ENCODE measurements around the gene TYMP. TPM values are rescaled to one million over a fixed set of nuclear protein-coding genes. Genes with fewer than 3 reads are reported as not detected.

Gene TYMP
- total RNA-seq, 1 donor from 2014 or later, result 13.1 TPM

- no peak for TF ChIP-seq CTCF (conservative IDR thresholded peaks at IDR 0.05; ENCODE audit: low read depth, low read length)
- H3K4me3 ChIP-seq (ENCODE audit: low read depth, low read length), result peak within 1 kb of the TSS; percentile 70
- DNase-seq (ENCODE audit: low read depth), result no peak
These were observed 48.2 kb downstream of the TYMP start, which contains the start of gene ADM2 for GRCh38 chr22:50481440-50482106. Gene ADM2, plus strand, starts transcription at chr22:50481543. Its CDS starts 305 bp downstream, at chr22:50481848.

GRCh38 chr22:50481045-50481439, 48.8 kb downstream of the TYMP start:
- H3K4me3 ChIP-seq (ENCODE audit: low read depth, low read length), result peak overlapping the region; percentile 70
- no peak for TF ChIP-seq CTCF (conservative IDR thresholded peaks at IDR 0.05; ENCODE audit: low read depth, low read length)

GRCh38 chr22:50479721-50480120, 50.1 kb downstream of the TYMP start:
- TF ChIP-seq CTCF (conservative IDR thresholded peaks at IDR 0.05; ENCODE audit: low read depth, low read length), result no peak
- H3K4me3 ChIP-seq (ENCODE audit: low read depth, low read length), result no peak overlapping the region
- no peak for DNase-seq (ENCODE audit: low read depth)

More at GRCh38 chr22:50481045-50481439, 48.8 kb downstream of the TYMP start:
- no peak for DNase-seq (ENCODE audit: low read depth)

- no peak overlapping the region for H3K4me3 ChIP-seq (ENCODE audit: low read depth, low read length)
- no peak for DNase-seq (ENCODE audit: low read depth)
- no peak for TF ChIP-seq CTCF (conservative IDR thresholded peaks at IDR 0.05; ENCODE audit: low read depth, low read length)
These were observed 51.9 kb downstream of the TYMP start for GRCh38 chr22:50477923-50478322.

- DNase-seq (ENCODE audit: low read depth), result no peak
- no peak overlapping the region for H3K4me3 ChIP-seq (ENCODE audit: low read depth, low read length)
- no peak for TF ChIP-seq CTCF (conservative IDR thresholded peaks at IDR 0.05; ENCODE audit: low read depth, low read length)
These were observed 52.9 kb downstream of the TYMP start for GRCh38 chr22:50476868-50477267.

Other genes starting within 250 kb of the TYMP start
- gene PLXNB2, start 222.4 kb downstream of the TYMP start, total RNA-seq, result 113 and 177 TPM in 2 replicates
- gene DENND6B, start 203.0 kb downstream of the TYMP start, total RNA-seq, result 1.2 and 4.4 TPM in 2 replicates
- 35.7 and 49.3 TPM in 2 replicates for gene PPP6R2, start 186.7 kb downstream of the TYMP start, total RNA-seq
- gene SBF1, start 55.0 kb downstream of the TYMP start, total RNA-seq, result 56.6 and 59.0 TPM in 2 replicates
- 3.9 and 4.4 TPM in 2 replicates for gene ADM2, start 48.5 kb downstream of the TYMP start, total RNA-seq
- not detected in 2 replicates for gene MIOX, start 43.2 kb downstream of the TYMP start, total RNA-seq
- 69.2 and 83.3 TPM in 2 replicates for gene LMF2, start 22.3 kb downstream of the TYMP start, total RNA-seq
- 69.3 and 81.5 TPM in 2 replicates for gene NCAPH2, start 21.8 kb downstream of the TYMP start, total RNA-seq
- 1.4 TPM in 1 of 2 replicates, not detected in the other for gene SCO2, start 4.4 kb downstream of the TYMP start, total RNA-seq
- 0.07 TPM in 1 of 2 replicates, not detected in the other for gene KLHDC7B, start 15.9 kb upstream of the TYMP start, total RNA-seq
- 1.0 TPM in 1 of 2 replicates, not detected in the other for gene SYCE3, start 32.9 kb upstream of the TYMP start, total RNA-seq
- gene CPT1B, start 48.4 kb upstream of the TYMP start, total RNA-seq, result 1.2 and 4.0 TPM in 2 replicates
- gene CHKB, start 52.8 kb upstream of the TYMP start, total RNA-seq, result 29.5 and 50.4 TPM in 2 replicates
- 0.23 and 0.43 TPM in 2 replicates for gene MAPK8IP2, start 70.8 kb upstream of the TYMP start, total RNA-seq
- gene ARSA, start 98.1 kb upstream of the TYMP start, total RNA-seq, result 25.5 and 58.5 TPM in 2 replicates
- 1.4 and 3.6 TPM in 2 replicates for gene SHANK3, start 142.8 kb upstream of the TYMP start, total RNA-seq
- not detected in 2 replicates for gene ACR, start 208.2 kb upstream of the TYMP start, total RNA-seq